GM12874 (cell line): ENCODE measurements around the gene RPL13.

ENCODE experiments used
- TF ChIP-seq, protein P1 (sequence below): IDR thresholded peaks from 2 replicates; pipeline ENCODE4 v1.5.1; 2011; ENCODE audit warnings: low read depth, mild to moderate bottlenecking, control low read depth, low read length, moderate library complexity; ENCODE audit not compliant: insufficient read depth

RPL13 gene

DNA sequence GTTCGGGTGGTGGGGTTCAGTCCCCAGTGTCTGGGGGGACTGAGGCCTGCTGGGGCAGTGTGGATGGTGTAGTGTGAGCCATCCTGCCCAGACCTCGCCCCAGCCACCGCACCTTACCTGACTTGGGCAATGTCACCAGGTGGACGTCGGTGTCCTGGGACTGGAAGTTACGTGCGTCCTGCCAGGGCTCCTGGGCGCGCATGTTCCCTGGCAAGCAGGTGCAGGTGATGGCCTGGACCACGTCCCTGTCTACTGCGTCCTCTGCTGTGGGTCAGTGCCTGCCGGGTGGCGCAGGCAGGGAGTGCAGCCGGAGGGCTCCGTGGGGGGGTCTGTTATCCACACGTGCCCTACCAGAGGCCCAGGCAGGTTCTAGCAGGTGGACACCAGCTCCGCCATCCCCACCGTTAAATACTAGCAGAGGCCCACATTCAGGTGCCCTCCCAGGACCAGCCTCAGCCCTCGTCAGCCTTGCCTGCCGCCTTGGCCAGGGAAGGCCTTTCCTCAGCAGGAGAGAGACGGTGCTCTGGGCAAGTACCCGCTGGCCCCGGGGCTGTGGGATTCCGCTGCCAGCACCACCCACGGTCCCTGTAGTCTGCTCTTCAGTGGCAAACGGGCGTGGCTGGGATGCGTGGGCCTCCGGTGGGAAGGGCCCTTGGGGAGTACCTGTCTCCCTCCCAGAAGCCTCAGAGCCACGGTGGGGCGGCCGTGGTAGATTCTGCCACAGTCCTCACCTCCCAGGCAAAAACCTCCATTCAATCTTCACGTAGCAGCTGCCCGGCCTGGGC is 44.9 kb downstream of the RPL13 start:
- TF ChIP-seq, protein P1, sequence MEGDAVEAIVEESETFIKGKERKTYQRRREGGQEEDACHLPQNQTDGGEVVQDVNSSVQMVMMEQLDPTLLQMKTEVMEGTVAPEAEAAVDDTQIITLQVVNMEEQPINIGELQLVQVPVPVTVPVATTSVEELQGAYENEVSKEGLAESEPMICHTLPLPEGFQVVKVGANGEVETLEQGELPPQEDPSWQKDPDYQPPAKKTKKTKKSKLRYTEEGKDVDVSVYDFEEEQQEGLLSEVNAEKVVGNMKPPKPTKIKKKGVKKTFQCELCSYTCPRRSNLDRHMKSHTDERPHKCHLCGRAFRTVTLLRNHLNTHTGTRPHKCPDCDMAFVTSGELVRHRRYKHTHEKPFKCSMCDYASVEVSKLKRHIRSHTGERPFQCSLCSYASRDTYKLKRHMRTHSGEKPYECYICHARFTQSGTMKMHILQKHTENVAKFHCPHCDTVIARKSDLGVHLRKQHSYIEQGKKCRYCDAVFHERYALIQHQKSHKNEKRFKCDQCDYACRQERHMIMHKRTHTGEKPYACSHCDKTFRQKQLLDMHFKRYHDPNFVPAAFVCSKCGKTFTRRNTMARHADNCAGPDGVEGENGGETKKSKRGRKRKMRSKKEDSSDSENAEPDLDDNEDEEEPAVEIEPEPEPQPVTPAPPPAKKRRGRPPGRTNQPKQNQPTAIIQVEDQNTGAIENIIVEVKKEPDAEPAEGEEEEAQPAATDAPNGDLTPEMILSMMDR = no peak

DNA sequence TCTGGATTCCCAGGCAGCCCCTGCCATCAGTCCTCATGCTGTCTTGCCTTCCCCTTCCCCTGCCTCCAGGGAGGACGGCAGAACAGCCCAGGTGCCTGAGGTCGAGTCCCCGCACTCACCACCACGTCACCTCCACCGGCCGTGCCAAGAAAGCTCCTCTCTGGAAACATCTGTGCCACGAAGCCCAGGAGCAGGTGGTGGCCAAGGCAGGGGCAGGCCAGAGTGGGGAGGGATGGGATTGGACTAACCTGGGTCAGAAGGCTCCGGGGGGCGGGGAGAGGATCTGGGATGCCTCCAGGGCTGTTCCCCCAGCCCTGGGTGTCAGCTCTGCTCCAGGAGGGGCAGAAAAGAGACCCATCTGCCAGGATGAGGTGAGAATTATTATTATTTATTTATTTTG is 45.5 kb downstream of the RPL13 start:
- TF ChIP-seq, protein P1 = no peak

DNA sequence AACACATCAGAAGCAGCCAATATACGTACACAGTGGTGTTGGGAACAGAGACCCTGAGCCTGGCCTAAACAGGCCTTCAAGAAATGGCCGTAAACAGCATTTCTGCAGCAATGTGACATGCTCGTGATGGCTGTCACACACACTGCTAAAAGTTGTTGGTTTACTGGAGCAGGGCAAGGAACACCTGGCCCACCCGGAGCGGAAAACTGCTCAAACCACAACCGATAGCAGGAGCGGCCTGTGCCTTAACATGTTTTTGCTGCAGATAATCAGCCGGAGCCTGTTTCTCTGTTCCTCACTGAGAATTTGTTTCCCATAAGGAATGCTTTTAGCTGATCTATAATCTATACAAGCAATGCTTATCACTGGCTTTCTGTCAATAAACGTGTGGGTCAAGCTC is 47.0 kb downstream of the RPL13 start:
- TF ChIP-seq, protein P1 = no peak

- TF ChIP-seq, protein P1 = no peak
Observed at GRCh38 chr16:89607937-89608740, 47.7 kb downstream of the RPL13 start.

GRCh38 chr16:89610108-89610453 is 49.6 kb downstream of the RPL13 start:
- TF ChIP-seq, protein P1 = no peak

GRCh38 chr16:89612415-89613166 is 52.1 kb downstream of the RPL13 start:
- TF ChIP-seq, protein P1 = no peak

DNA sequence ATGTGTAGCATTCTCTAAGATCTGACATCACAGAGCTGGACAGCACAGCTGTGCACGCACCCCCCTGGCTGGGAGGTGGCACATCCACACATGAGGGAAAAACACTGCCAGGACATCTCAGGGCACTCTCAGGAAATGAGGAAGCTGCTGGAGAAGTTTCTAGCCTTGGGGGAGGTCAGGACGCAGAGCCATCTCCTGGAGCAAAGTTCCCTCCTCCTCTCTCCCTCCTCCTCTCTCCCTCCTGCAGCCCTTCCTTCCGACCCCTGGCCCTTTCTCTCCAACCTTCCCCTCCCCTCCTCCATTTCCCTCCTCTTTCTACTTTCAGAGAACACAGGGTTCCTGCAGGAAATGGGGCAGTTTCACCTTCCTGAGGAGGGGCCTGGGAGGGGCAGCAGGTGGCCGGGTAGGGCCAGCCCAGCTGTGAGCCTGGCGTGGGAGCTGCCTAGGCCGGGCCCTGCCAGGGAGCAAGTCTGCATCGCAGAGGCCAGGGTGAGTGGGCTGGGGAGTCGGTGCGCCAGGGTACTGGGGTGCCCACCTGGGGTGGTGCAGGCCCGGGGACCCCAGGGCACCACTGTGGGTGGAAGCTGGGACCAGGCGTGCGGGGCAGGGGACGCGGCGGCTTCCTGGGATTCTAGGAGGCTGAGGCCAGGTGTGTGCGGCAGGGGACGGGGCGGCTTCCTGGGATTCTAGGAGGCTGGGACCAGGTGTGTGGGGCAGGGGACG is 52.9 kb downstream of the RPL13 start, which contains the start of gene DPEP1:
TSS of gene DPEP1 (plus strand) at position 412 of the 723 bp plus-strand sequence. CDS start 16,769 bp downstream, outside the sequence.
- TF ChIP-seq, protein P1 = no peak
